Testis (tissue), 2 donors: ENCODE results near the gene NUTM2F.
"Not testable (repeated sequence)": the region's sequence is repeated elsewhere in the genome, so short reads cannot be mapped to it uniquely, and the experiment has no call there.

Experiments
- POLR2A ChIP-seq: fragments of 450-650 bp; IDR thresholded peaks from one replicate; pipeline ENCODE4 v1.6.1; 2017; ENCODE audit warnings: antibody characterized with exemption, mild to moderate bottlenecking, moderate library complexity
- TF ChIP-seq, protein P1 (sequence below), 3 experiments: fragments of 450-650 bp in 2 of 3; fragments of 200-600 bp in 1 of 3; sonication (generic) in 1 of 3; IDR thresholded peaks; one replicate each; pipeline ENCODE4 v1.5.1; 2016 to 2019; ENCODE audit warnings: antibody characterized with exemption in 3 of 3, mild to moderate bottlenecking in 2 of 3, moderate library complexity in 1 of 3

DNA sequence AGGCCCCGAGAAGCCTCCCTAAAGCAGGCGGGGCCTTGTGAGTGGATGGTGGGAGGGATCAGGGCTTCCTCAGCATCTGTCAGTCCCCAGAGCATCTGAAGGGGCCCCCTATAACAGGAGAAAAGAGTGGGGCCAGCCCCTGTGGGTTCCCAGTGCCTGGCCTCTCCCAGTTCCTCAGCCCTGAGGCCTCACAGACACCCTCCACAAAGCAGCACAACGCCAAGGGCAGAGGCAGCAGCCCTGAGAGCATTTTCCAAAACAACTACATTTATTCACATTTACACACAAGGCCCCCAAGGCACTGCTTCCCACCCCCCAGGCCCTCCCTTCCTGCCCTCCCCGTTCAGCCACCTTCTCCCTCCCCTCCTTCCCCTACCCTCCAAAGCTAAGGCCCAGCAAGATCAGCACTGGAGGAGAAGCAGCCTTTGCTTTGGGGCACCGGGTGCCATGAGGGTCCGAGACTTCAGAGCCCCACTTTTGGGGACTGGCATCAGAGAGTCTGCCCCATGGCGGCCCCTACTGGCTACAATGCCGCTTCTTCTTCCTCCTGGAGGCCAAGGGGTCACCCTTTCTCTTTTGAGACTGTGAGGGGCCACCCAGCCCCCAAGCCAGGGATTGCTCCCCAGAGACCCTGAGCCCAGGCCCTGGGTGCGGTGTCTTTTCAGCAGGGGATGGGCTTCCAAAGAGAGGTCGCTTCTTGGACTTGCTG lies 10.3 kb downstream of the NUTM2F start:
- TF ChIP-seq POLR2A = not testable (repeated sequence)
- TF ChIP-seq, protein P1, sequence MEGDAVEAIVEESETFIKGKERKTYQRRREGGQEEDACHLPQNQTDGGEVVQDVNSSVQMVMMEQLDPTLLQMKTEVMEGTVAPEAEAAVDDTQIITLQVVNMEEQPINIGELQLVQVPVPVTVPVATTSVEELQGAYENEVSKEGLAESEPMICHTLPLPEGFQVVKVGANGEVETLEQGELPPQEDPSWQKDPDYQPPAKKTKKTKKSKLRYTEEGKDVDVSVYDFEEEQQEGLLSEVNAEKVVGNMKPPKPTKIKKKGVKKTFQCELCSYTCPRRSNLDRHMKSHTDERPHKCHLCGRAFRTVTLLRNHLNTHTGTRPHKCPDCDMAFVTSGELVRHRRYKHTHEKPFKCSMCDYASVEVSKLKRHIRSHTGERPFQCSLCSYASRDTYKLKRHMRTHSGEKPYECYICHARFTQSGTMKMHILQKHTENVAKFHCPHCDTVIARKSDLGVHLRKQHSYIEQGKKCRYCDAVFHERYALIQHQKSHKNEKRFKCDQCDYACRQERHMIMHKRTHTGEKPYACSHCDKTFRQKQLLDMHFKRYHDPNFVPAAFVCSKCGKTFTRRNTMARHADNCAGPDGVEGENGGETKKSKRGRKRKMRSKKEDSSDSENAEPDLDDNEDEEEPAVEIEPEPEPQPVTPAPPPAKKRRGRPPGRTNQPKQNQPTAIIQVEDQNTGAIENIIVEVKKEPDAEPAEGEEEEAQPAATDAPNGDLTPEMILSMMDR (IDR thresholded peaks at IDR 0.05) = not testable (repeated sequence)
